Neural progenitor cell (in vitro differentiated cells): ENCODE measurements around the gene LAMC1.

ENCODE experiments used
- EZH2 ChIP-seq: fragments of 200-600 bp; sonication (generic); IDR thresholded peaks from 2 replicates; pipeline ENCODE4 v1.6.1; 2017; ENCODE audit warnings: antibody characterized with exemption, mild to moderate bottlenecking, moderate library complexity
- TF ChIP-seq, protein P1 (sequence below): fragments of 200-600 bp; sonication (generic); IDR thresholded peaks from 2 replicates; pipeline ENCODE4 v1.5.1; 2017; ENCODE audit warnings: antibody characterized with exemption, mild to moderate bottlenecking

DNA sequence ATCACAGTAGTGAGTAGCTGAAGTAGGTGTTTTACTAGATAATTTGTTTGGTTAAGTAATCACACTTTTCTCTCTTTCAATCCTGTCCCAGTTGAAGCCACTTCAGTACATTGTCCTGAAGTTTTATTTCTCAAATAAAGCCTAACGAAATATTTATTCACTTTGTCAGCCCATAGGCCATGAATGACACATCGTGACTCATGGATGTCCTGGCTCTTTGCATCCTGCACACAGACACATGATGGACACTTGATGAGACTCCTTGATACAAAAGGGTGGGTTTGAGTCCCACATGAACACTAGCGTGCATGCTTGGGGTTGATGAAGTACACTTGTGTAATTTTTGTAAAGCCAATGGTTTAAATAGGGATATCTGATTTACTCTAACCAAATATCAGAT lies 140.1 kb downstream of the LAMC1 start:
- TF ChIP-seq, protein P1, sequence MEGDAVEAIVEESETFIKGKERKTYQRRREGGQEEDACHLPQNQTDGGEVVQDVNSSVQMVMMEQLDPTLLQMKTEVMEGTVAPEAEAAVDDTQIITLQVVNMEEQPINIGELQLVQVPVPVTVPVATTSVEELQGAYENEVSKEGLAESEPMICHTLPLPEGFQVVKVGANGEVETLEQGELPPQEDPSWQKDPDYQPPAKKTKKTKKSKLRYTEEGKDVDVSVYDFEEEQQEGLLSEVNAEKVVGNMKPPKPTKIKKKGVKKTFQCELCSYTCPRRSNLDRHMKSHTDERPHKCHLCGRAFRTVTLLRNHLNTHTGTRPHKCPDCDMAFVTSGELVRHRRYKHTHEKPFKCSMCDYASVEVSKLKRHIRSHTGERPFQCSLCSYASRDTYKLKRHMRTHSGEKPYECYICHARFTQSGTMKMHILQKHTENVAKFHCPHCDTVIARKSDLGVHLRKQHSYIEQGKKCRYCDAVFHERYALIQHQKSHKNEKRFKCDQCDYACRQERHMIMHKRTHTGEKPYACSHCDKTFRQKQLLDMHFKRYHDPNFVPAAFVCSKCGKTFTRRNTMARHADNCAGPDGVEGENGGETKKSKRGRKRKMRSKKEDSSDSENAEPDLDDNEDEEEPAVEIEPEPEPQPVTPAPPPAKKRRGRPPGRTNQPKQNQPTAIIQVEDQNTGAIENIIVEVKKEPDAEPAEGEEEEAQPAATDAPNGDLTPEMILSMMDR, result no peak
- TF ChIP-seq EZH2, result no peak
